ENCODE data around the gene MORN1. TPM values are rescaled to one million over a fixed set of nuclear protein-coding genes. Genes with fewer than 3 reads are reported as not detected.

Gene MORN1
- total and polyA plus RNA-seq, 9 of the 15 experiments (the other 6 are each of a cell fraction or from before 2014, with no cell fraction given), result 0.24 to 9.3 (median 4.2) TPM

DNA sequence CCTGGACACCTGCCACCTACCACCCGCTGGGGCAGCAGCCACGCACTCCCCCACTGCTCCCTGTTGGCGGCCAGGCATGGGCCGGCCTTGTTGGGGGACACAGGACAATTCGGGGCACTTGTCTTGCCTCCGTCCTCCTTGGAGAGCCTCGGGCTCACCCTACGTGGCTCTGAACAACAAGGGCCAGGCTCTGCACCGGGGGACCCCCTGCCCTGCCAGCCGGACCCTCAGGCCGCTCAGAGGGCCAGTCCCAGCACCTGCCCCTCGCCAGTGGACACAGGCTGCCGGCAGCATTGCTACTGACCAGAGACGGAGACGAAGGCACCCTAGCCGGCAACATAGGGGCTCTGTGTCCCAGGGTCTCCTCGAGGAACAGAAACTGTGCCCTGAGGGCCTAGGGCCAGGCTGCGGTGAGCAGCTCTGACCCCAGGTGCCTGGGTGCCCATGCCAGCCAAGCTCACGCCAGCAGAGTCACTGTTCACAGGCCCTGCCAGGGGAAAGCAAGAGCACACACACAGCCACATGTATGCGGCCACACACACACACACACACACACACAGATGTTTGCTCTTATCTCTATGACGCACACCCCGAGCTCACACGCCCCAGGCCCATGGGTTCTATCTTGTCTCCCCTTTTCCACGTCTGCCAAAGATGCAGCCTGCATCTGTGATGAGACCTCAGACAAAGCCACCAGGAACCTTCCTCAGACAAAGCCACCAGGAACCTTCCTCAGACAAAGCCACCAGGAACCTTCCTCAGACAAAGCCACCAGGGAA, 45.9 kb downstream of the MORN1 start:
- H3K4me2 ChIP-seq (ENCODE audit: insufficient read depth, low read length), result no peak overlapping the region
- 3% methylated on average over 23 of the region's 24 CpGs for WGBS (ENCODE audit: insufficient coverage, low coverage, missing lambda C conversion rate)
- H3K9me1 ChIP-seq (ENCODE audit: control insufficient read depth, insufficient read depth, low read length), result no peaks in the 10 kb centered on the region
- no peak overlapping the region for H2AFZ ChIP-seq (ENCODE audit: low read depth, low read length)
- H3K27me3 ChIP-seq (ENCODE audit: control insufficient read depth in 2 of 2, insufficient read depth in 2 of 2, low read length in 2 of 2), result peaks cover 67 to 88% of the 10 kb centered on the region in 2 experiments; a peak in 4 of 5 replicates
- H3K79me2 ChIP-seq (ENCODE audit: control insufficient read depth, insufficient read depth, low read length), result no peaks in the 10 kb centered on the region
- ATAC-seq, result peak; percentile 21; the same call in 1 of the 3 replicates
- peak; percentile 6 for FAIRE-seq
- CTCF ChIA-PET (ENCODE audit: low intra/inter-chr PET ratio), result no interaction called here
- POLR2A ChIA-PET, result interaction anchor here (0.6 kb wide), 1 partner anchor 89 kb away, joined by 3 read pairs; no protein-coding TSS in a partner anchor
- H3K4me1 ChIP-seq (replicated peaks in 1 of 2; ENCODE audit: control insufficient read depth in 2 of 2, insufficient read depth in 2 of 2, low read length in 2 of 2), result peaks cover 0 to 39% of the 10 kb centered on the region in 2 experiments; a peak in 2 of 5 replicates
- in situ Hi-C loops (cut with MboI) (no loop called here), intact Hi-C loops (cut with micrococcal nuclease) (no loop called here)
- H3K9me3 ChIP-seq (replicated peaks; ENCODE audit: control insufficient read depth, insufficient read depth, low read depth, low read length), result no peaks in the 10 kb centered on the region
- no peak overlapping the region for H3K27ac ChIP-seq (ENCODE audit: extremely low read depth, low read depth, low read length)
- H3K4me3 ChIP-seq, result no peak overlapping the region
- peaks cover 12% of the 10 kb centered on the region for H4K20me1 ChIP-seq (replicated peaks; ENCODE audit: control insufficient read depth, insufficient read depth, low read length)
- peak; percentile 46 to 67 (median 56) for DNase-seq (ENCODE audit: extremely low read depth in 1 of 4, low spot score in 3 of 4)
- H3K36me3 ChIP-seq (ENCODE audit: control insufficient read depth, insufficient read depth, low read length), result no peaks in the 10 kb centered on the region
- H3K9ac ChIP-seq (ENCODE audit: insufficient read depth in 1 of 2, low read depth in 2 of 2, low read length in 2 of 2), result peak overlapping the region in 1 of 2 experiments; percentile 36; a peak in 1 of 4 replicates
- TF ChIP-seq HMG20A (CRISPR knock-in tag; conservative IDR thresholded peaks at IDR 0.05) (no peak), CREB1 (IDR thresholded peaks at IDR 0.05) (no peak), CREB1 (CRISPR knock-in tag; IDR thresholded peaks at IDR 0.05) (peak; percentile 62), ZNF263 (CRISPR knock-in tag; IDR thresholded peaks at IDR 0.05; ENCODE audit: borderline replicate concordance) (no peak), ZBED1 (IDR thresholded peaks at IDR 0.05) (no peak), ZBTB43 (CRISPR knock-in tag; IDR thresholded peaks at IDR 0.05) (no peak), ZFP1 (CRISPR knock-in tag; IDR thresholded peaks at IDR 0.05) (no peak), ZNF316 (IDR thresholded peaks at IDR 0.05) (no peak), CBFA2T3 (IDR thresholded peaks at IDR 0.05) (peak; percentile 82), TCF3 (CRISPR knock-in tag; IDR thresholded peaks at IDR 0.05) (peak; percentile 73), ZNF133 (CRISPR knock-in tag; IDR thresholded peaks at IDR 0.05) (no peak), CREM (IDR thresholded peaks at IDR 0.05; ENCODE audit: low read depth) (peak; percentile 65), FOSL1 (tag; conservative IDR thresholded peaks at IDR 0.05) (peak; percentile 31; the same call in 1 of the 2 replicates), CXXC5 (CRISPR knock-in tag; IDR thresholded peaks at IDR 0.05) (peak; percentile 22; the same call in 1 of the 2 replicates), CBFA2T2 (conservative IDR thresholded peaks at IDR 0.05) (peak; percentile 68), ZNF778 (CRISPR knock-in tag; IDR thresholded peaks at IDR 0.05) (no peak), ARID1B (IDR thresholded peaks at IDR 0.05) (peak; percentile 62; the same call in 1 of the 2 replicates), MTA2 (IDR thresholded peaks at IDR 0.05; ENCODE audit: low read depth) (0 out of 2 replicates have a peak, but pooled peaks have one; percentile 17), SMARCA5 (IDR thresholded peaks at IDR 0.05) (no peak), NFIC (IDR thresholded peaks at IDR 0.05) (0 out of 2 replicates have a peak, but pooled peaks have one; percentile 23), TAL1 (IDR thresholded peaks at IDR 0.05) (peak; percentile 53; the same call in 1 of the 2 replicates)
- TF ChIP-seq, protein P1, sequence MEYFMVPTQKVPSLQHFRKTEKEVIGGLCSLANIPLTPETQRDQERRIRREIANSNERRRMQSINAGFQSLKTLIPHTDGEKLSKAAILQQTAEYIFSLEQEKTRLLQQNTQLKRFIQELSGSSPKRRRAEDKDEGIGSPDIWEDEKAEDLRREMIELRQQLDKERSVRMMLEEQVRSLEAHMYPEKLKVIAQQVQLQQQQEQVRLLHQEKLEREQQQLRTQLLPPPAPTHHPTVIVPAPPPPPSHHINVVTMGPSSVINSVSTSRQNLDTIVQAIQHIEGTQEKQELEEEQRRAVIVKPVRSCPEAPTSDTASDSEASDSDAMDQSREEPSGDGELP (CRISPR knock-in tag; IDR thresholded peaks at IDR 0.05; ENCODE audit: borderline replicate concordance), result peak; percentile 46; the same call in 1 of the 2 replicates
- TF ChIP-seq, protein P2, sequence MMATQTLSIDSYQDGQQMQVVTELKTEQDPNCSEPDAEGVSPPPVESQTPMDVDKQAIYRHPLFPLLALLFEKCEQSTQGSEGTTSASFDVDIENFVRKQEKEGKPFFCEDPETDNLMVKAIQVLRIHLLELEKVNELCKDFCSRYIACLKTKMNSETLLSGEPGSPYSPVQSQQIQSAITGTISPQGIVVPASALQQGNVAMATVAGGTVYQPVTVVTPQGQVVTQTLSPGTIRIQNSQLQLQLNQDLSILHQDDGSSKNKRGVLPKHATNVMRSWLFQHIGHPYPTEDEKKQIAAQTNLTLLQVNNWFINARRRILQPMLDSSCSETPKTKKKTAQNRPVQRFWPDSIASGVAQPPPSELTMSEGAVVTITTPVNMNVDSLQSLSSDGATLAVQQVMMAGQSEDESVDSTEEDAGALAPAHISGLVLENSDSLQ (IDR thresholded peaks at IDR 0.05), result no peak
- no TSS peak for BruUV-seq (replicated peaks)

All from K562 (cell line).